HG03354 (cell line): ENCODE measurements around the gene PRDM16.

Source experiments
- ATAC-seq: cut with Tn5 transposase; IDR thresholded peaks from one replicate; pipeline ENCODE4 v1.9.1; 2021; ENCODE audit warnings: mild to moderate bottlenecking; ENCODE audit not compliant: unreplicated experiment, poor library complexity, severe bottlenecking

The PRDM16 gene

DNA sequence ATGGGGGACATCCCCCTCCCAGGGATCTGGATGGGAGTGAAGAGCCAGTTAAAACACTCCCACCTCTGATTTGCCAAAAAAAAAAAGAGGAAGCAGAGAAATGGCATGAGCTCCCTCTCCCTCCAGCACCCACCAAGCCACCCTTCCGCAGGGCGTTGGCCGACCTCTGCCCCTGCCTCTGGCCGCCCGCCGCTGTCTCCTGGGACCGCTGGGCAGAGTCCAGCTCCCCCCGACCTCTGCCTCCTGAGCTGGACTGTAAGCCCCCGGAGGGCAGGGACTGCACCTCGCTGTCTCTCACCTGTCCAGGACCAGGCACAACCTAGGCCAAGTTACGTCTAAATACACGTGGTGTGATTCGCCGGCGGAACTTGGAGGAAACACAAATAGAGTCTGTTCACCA is 174.3 kb downstream of the PRDM16 start:
- no peak for ATAC-seq

- no peak for ATAC-seq
Measured at GRCh38 chr1:3244025-3244926, 175.3 kb downstream of the PRDM16 start.

GRCh38 chr1:3244927-3245315 is 175.9 kb downstream of the PRDM16 start:
- ATAC-seq, result no peak

DNA sequence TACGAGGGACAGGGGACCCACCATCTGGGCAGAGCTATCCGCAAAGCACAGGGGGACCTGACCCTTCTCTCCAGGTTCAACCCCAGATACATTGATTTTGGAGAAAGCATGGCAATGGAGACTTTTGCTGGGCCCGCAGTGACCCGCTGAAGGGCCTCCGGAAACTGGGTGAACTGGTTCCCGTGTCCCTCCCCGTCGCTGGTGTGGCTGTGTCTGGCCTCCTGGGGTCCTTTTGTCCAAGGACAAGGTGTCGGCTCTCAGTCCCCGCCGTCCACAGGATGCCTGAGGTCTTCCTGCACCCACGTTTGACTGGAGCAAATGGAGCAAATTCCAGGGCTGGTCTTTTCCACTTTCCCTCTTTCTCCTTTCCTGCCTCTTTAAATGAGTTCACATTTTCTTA is 176.3 kb downstream of the PRDM16 start:
- ATAC-seq, result no peak

GRCh38 chr1:3245768-3246167 is 176.8 kb downstream of the PRDM16 start:
- no peak for ATAC-seq

- ATAC-seq, result no peak
Measured at GRCh38 chr1:3246251-3246650, 177.2 kb downstream of the PRDM16 start.

GRCh38 chr1:3247521-3248121 is 178.6 kb downstream of the PRDM16 start:
- ATAC-seq, result no peak

- ATAC-seq, result no peak
Measured at GRCh38 chr1:3248155-3249141, 179.4 kb downstream of the PRDM16 start.

GRCh38 chr1:3249231-3249630 is 180.2 kb downstream of the PRDM16 start:
- no peak for ATAC-seq

DNA sequence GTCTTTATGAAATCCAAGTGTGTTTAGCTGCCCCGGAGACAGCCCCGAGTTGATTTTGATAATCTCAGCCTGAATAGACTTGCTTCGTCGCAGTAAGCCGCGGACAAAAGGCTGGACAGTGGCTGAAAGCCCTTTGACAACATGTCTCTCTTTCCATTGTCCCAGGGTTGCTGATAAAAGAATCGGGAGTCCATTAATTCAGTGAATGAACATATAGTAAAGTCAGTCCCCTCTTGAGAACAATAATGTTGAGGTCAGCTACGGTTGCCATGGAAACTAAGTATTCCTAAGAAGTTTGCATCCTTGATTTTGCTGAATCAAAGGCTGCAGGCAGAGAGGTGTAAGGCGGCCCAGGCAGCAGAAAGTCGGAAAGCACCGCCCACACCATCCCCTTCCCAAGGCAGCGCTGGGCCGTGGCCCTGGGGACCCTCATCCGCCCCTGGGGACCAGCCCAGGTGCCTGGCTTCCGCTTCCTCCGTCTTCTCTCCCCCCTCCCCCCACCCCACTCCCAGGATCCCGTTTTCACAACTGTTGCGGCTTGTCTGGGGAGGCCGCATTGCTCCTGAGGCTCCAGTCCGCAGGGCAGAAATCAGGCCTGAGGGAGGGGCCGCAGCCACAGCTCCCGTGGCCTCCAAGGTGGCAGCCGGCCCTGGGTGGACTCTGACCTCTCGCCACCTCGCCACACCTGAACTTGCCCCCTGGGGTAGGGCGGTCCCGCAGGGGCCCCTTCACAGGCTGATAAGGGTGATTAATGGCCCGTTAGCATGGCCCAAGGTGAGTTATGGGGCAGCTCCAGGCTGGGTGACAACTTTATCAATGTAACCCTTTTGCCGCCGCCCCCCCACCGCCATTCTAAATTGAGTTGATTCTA is 180.9 kb downstream of the PRDM16 start:
- no peak for ATAC-seq

GRCh38 chr1:3250624-3251023 is 181.6 kb downstream of the PRDM16 start:
- no peak for ATAC-seq

GRCh38 chr1:3251099-3251806 is 182.2 kb downstream of the PRDM16 start:
- ATAC-seq, result no peak

GRCh38 chr1:3251807-3252428 is 182.9 kb downstream of the PRDM16 start:
- no peak for ATAC-seq

DNA sequence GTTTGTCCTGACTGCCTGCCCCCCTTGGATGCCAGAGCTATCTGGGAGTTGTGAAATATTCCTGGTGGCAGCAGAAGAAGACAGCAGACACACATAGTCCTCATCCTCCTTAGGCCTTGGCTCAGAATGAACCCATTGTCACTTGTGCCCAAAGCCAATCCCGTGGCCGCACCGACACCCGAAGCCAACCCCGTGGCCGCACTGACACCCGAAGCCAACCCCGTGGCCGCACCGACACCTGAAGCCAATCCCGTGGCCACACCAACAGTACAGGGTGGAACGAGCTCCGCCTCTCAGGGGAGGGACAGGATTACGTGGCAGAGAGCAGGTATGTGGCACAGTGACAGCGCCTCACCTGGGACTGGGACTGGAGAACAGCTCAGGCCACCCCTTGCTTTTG is 186.7 kb downstream of the PRDM16 start:
- ATAC-seq, result no peak

DNA sequence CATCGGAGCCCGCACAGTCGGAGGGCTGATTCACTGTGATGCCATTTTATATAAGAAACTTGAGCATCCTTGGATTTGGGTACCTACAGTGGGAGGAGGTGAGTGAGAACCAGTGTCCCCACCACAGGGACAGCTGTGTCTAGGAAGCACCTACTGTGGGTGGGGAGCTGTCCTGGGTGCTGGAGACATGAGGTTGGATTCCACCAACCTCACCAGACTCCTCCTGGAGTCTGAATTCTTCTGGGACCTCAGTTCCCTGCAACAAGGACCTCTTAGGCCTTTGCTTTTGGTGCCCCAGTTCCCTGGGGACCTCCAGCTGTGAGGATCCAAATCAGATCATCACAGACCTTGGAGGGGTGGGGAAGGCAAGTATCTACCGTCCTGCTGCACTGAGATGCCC is 188.8 kb downstream of the PRDM16 start:
- no peak for ATAC-seq

DNA sequence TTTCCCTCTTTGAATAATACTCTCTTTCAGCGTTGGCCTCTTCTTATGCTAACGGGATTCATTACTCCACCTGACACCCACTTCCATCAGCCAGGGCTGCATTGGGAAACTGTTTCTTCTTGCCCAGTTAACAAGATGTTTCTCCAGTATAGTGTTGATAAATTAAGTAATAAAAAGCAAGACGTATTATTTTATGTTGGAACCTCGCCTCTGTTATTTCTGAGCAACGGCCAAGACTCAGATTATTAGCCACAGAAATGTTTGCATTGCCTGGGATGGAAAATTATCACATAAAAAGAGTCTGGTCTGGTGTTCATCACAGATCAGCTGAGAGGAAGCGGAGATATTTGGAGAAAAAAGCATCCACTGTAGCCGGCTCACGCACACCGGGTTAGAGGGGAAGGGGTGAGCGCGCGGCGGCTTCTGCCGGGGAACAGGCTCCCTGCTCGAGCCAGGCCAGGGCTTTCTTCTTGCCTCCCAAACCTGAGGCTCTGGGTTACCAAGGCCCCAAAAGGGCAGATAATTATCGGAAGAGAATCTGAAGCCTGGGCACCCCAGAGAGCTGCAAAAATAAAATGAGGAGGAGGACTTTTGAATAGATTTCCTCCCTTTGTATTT is 189.5 kb downstream of the PRDM16 start:
- ATAC-seq, result no peak

GRCh38 chr1:3259020-3259419 is 190.0 kb downstream of the PRDM16 start:
- ATAC-seq, result no peak
